Heart left ventricle (tissue), 13 donors: ENCODE data around the gene LMTK2.

Source experiments
- POLR2A ChIP-seq, 2 donors: fragments of 450-650 bp; IDR thresholded peaks; one replicate each; pipeline ENCODE4 v1.6.1; 2017; ENCODE audit warnings: antibody characterized with exemption in 2 of 2, mild to moderate bottlenecking in 2 of 2, moderate library complexity in 2 of 2
- TF ChIP-seq, protein P1 (sequence below), 12 donors: fragments of 200-600 bp; sonication (generic) in 4 of 12; IDR thresholded peaks; one replicate each; pipeline versions ENCODE4 v1.5.0 to v1.8.0; 2018 to 2022; ENCODE audit warnings: antibody characterized with exemption in 12 of 12, mild to moderate bottlenecking in 5 of 12
- donor health status: ischemic (EF 13 %, LVEDD 7.1; RV severe dilation, severe dysfunction).
- donor health status: DM: no; HTN: yes; CAD: no.
- donor health status: DM: no; HTN: no; CAD: no.
- donor health status: ischemic (EF 25% LVEDD 6.9; RV normal size, moderate dysfunction).
- donor health status: ischemic (EF 25% LVEDD 5.7; RV mildly dilated, moderate dysfunction).
- donor health status: ischemic (EF 35%, LVEDD 5.7; RV mildly dilated, moderate dysfunction).
- donor health status: nonischemic (EF 11% LVEDD 7.7; RV severe dilation, severe dysfunction).
- donor health status: DM: yes; HTN: yes; CAD: no.
- donor health status: PGD.
- donor health status: ischemic (EF 29% LVEDD 5.4; RV normal size, mild dysfunction).
- donor health status: nonischemic (EF 23%, LVEDD 6.1; RV moderate dilation, normal function).

GRCh38 chr7:98236355-98237185, 129.9 kb downstream of the LMTK2 start:
- TF ChIP-seq, protein P1, sequence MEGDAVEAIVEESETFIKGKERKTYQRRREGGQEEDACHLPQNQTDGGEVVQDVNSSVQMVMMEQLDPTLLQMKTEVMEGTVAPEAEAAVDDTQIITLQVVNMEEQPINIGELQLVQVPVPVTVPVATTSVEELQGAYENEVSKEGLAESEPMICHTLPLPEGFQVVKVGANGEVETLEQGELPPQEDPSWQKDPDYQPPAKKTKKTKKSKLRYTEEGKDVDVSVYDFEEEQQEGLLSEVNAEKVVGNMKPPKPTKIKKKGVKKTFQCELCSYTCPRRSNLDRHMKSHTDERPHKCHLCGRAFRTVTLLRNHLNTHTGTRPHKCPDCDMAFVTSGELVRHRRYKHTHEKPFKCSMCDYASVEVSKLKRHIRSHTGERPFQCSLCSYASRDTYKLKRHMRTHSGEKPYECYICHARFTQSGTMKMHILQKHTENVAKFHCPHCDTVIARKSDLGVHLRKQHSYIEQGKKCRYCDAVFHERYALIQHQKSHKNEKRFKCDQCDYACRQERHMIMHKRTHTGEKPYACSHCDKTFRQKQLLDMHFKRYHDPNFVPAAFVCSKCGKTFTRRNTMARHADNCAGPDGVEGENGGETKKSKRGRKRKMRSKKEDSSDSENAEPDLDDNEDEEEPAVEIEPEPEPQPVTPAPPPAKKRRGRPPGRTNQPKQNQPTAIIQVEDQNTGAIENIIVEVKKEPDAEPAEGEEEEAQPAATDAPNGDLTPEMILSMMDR (IDR thresholded peaks at IDR 0.05), result no peak
- TF ChIP-seq POLR2A (IDR thresholded peaks at IDR 0.05), result no peak
